Subcutaneous adipose tissue (tissue), 4 donors: Measurements from ENCODE around the gene TM7SF2. TPM values are rescaled to one million over a fixed set of nuclear protein-coding genes. Genes with fewer than 3 reads are reported as not detected.

ENCODE experiments used
- CTCF ChIP-seq: fragments of 450-650 bp; IDR thresholded peaks from one replicate; pipeline ENCODE4 v1.5.1; 2016; ENCODE audit warnings: low read depth, mild to moderate bottlenecking, control low read depth, antibody characterized with exemption, moderate library complexity
- total RNA-seq, 4 donors: library from RNA; depleted of rRNA; stranded (reverse); fragments of >200 nt; gene quantifications; one replicate each; pipeline ENCODE4 v1.1.0, GENCODE V29; 2016

TM7SF2 gene
- total RNA-seq, 4 donors from 2014 or later: 95.1 to 339 (median 209) TPM

GRCh38 chr11:65103476-65103875 is 8.2 kb upstream of the TM7SF2 start:
- no peak for TF ChIP-seq CTCF

DNA sequence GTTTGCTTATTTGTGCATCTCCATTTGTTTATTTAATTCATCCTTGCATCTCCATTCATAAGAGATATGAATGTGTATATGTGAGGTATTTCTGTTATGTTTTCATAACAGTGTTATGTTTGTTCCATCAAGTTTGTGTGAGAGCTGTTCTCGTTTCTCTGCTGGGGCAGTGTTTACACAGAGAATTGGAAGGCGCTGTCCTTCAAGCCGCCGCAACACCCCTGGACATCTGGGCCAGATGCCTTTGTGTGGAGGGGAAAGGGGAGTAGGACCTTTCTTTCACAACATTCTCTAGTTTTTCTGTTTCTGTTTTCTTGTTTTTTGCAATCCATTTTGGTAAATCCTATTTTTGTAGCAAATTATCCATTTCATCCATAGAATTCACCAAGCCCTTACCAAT is 7.0 kb upstream of the TM7SF2 start:
- TF ChIP-seq CTCF: no peak

- TF ChIP-seq CTCF: no peak
Observed at GRCh38 chr11:65107078-65107477, 4.6 kb upstream of the TM7SF2 start.

- no peak for TF ChIP-seq CTCF
Observed at GRCh38 chr11:65107751-65108468, 3.8 kb upstream of the TM7SF2 start.

DNA sequence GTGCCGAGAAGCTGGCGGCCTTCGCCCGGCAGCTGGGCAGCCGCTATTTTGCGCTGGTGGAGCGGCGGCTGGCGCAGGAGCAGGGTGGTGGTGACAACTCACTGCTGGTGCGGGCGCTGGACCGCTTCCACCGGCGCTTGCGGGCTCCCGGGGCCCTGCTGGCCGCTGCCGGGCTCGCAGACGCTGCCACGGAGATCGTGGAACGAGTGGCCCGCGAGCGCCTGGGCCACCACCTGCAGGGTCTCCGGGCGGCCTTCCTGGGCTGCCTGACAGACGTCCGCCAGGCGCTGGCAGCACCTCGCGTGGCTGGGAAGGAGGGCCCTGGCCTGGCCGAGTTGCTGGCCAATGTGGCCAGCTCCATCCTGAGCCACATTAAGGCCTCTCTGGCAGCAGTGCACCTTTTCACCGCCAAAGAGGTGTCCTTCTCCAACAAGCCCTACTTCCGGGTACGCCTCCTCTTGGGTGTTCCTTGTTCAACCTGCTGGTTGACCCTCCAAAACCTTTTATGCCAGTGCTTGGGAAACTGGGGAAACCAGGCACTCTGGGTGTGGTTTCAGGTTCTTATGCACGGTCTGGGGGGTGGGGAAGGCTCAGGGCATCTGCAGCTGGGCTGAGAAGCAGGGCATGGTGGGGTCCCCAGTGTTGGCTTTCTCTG is 3.1 kb upstream of the TM7SF2 start:
- no peak for TF ChIP-seq CTCF

- no peak for TF ChIP-seq CTCF
Observed at GRCh38 chr11:65109231-65110198, 2.2 kb upstream of the TM7SF2 start.
